Mammary epithelial cell (primary cell): ENCODE data around the gene SYCE1L.

ENCODE experiments used
- EZH2 ChIP-seq: IDR thresholded peaks from 2 replicates; pipeline ENCODE4 v1.6.1; 2012; ENCODE audit warnings: low read length, inconsistent platforms, borderline replicate concordance
- TF ChIP-seq, protein P1 (sequence below), 2 donors: IDR thresholded peaks in 1 of 2; conservative IDR thresholded peaks in 1 of 2; 2 replicates each; pipeline ENCODE4 v1.5.1; 2011 to 2012; ENCODE audit warnings: inconsistent platforms in 2 of 2, low read length in 2 of 2, mild to moderate bottlenecking in 2 of 2, control low read depth in 1 of 2, low read depth in 1 of 2; ENCODE audit not compliant: insufficient read depth in 1 of 2; ENCODE audit errors: extremely low read depth in 1 of 2

DNA sequence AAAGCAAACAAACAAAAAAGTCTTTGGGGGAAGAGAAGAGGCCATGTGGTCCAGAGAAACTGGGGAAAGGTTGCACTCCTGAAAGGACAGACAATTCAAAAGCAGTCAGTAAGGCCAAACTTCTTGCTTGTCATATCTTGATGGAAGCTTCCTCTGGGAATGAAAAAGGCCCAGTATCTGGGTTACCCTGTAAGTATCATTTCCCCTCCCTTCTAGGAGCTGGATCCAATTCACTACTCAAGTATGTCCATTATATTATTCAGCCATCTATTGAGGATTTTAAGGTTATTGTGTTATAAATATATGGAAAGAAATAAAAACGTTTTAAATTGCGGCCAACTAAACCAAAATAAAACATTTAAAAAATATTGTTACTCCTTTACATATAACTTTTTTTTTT is 34.2 kb upstream of the SYCE1L start:
- TF ChIP-seq, protein P1, sequence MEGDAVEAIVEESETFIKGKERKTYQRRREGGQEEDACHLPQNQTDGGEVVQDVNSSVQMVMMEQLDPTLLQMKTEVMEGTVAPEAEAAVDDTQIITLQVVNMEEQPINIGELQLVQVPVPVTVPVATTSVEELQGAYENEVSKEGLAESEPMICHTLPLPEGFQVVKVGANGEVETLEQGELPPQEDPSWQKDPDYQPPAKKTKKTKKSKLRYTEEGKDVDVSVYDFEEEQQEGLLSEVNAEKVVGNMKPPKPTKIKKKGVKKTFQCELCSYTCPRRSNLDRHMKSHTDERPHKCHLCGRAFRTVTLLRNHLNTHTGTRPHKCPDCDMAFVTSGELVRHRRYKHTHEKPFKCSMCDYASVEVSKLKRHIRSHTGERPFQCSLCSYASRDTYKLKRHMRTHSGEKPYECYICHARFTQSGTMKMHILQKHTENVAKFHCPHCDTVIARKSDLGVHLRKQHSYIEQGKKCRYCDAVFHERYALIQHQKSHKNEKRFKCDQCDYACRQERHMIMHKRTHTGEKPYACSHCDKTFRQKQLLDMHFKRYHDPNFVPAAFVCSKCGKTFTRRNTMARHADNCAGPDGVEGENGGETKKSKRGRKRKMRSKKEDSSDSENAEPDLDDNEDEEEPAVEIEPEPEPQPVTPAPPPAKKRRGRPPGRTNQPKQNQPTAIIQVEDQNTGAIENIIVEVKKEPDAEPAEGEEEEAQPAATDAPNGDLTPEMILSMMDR (conservative IDR thresholded peaks at IDR 0.05 in 1 of 2, IDR thresholded peaks at IDR 0.05 in 1 of 2; ENCODE audit: extremely low read depth in 1 of 2, insufficient read depth in 1 of 2, low read depth in 1 of 2, low read length in 2 of 2) = no peak
- no peak for TF ChIP-seq EZH2
